SH-SY5Y (cell line): Measurements from ENCODE around the gene B4GALT5.

Source experiments
- GATA2 ChIP-seq: IDR thresholded peaks from 2 replicates; pipeline ENCODE4 v1.6.1; 2011; ENCODE audit warnings: mild to moderate bottlenecking, low read depth, low read length
- GATA3 ChIP-seq: IDR thresholded peaks from 2 replicates; pipeline ENCODE4 v1.6.1; 2011; ENCODE audit warnings: low read depth, mild to moderate bottlenecking, low read length, moderate library complexity

- no peak for TF ChIP-seq GATA2
- no peak for TF ChIP-seq GATA3
Observed at GRCh38 chr20:49594143-49594930, 119.3 kb downstream of the B4GALT5 start.
